HL-60 (cell line): ENCODE results near the gene CDCA4.

Experiments
- CTCF ChIP-seq: IDR thresholded peaks from one replicate; pipeline ENCODE4 v1.5.1; 2011; ENCODE audit warnings: low read length, control low read depth, inconsistent platforms; ENCODE audit not compliant: insufficient read depth
- GABPA ChIP-seq: IDR thresholded peaks from 2 replicates; pipeline ENCODE4 v1.6.1; 2012; ENCODE audit warnings: low read depth
- POLR2AphosphoS5 ChIP-seq: IDR thresholded peaks from 2 replicates; pipeline ENCODE4 v1.6.1; 2012; ENCODE audit warnings: low read depth
- SPI1 ChIP-seq: IDR thresholded peaks from 2 replicates; pipeline ENCODE4 v1.6.1; 2012; ENCODE audit warnings: low read depth, mild to moderate bottlenecking, borderline replicate concordance
- TF ChIP-seq, protein P1 (sequence below): IDR thresholded peaks from 2 replicates; pipeline ENCODE4 v1.6.1; 2012; ENCODE audit warnings: low read depth; ENCODE audit not compliant: insufficient replicate concordance

GRCh38 chr14:105029402-105029801, 8.5 kb upstream of the CDCA4 start:
- TF ChIP-seq, protein P1, sequence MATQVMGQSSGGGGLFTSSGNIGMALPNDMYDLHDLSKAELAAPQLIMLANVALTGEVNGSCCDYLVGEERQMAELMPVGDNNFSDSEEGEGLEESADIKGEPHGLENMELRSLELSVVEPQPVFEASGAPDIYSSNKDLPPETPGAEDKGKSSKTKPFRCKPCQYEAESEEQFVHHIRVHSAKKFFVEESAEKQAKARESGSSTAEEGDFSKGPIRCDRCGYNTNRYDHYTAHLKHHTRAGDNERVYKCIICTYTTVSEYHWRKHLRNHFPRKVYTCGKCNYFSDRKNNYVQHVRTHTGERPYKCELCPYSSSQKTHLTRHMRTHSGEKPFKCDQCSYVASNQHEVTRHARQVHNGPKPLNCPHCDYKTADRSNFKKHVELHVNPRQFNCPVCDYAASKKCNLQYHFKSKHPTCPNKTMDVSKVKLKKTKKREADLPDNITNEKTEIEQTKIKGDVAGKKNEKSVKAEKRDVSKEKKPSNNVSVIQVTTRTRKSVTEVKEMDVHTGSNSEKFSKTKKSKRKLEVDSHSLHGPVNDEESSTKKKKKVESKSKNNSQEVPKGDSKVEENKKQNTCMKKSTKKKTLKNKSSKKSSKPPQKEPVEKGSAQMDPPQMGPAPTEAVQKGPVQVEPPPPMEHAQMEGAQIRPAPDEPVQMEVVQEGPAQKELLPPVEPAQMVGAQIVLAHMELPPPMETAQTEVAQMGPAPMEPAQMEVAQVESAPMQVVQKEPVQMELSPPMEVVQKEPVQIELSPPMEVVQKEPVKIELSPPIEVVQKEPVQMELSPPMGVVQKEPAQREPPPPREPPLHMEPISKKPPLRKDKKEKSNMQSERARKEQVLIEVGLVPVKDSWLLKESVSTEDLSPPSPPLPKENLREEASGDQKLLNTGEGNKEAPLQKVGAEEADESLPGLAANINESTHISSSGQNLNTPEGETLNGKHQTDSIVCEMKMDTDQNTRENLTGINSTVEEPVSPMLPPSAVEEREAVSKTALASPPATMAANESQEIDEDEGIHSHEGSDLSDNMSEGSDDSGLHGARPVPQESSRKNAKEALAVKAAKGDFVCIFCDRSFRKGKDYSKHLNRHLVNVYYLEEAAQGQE: no peak
- TF ChIP-seq CTCF (no peak), POLR2AphosphoS5 (no peak), SPI1 (no peak), GABPA (no peak)
